Suprapubic skin (tissue), 4 donors: ENCODE measurements around the gene SCTR.

Source experiments
- CTCF ChIP-seq, 2 donors: fragments of 200-600 bp in 1 of 2; fragments of 450-650 bp in 1 of 2; sonication (generic) in 1 of 2; IDR thresholded peaks; one replicate each; pipeline ENCODE4 v1.5.1; 2016 to 2019; ENCODE audit warnings: antibody characterized with exemption in 2 of 2, mild to moderate bottlenecking in 1 of 2, moderate library complexity in 1 of 2
- EP300 ChIP-seq: sonication (generic); formaldehyde crosslinking; IDR thresholded peaks from one replicate; pipeline ENCODE4 v1.6.1; 2017; ENCODE audit warnings: antibody characterized with exemption
- POLR2A ChIP-seq, 2 donors: fragments of 450-650 bp; IDR thresholded peaks; one replicate each; pipeline ENCODE4 v1.6.1; 2017; ENCODE audit warnings: antibody characterized with exemption in 2 of 2, mild to moderate bottlenecking in 2 of 2, moderate library complexity in 2 of 2
- POLR2AphosphoS5 ChIP-seq, 3 donors: sonication (generic); formaldehyde crosslinking; IDR thresholded peaks; one replicate each; pipeline ENCODE4 v1.6.1; 2017; ENCODE audit warnings: antibody characterized with exemption in 3 of 3

- TF ChIP-seq CTCF (IDR thresholded peaks at IDR 0.05) (no peak), POLR2AphosphoS5 (IDR thresholded peaks at IDR 0.05) (no peak), EP300 (no peak), POLR2A (IDR thresholded peaks at IDR 0.05) (no peak)
Observed at GRCh38 chr2:119460076-119460475, 64.2 kb downstream of the SCTR start.
